ENCODE results near the gene PAQR8. TPM values are rescaled to one million over a fixed set of nuclear protein-coding genes. Genes with fewer than 3 reads are reported as not detected.

The PAQR8 gene
- total and polyA plus RNA-seq, 2 of the 13 experiments (the other 11 are each of a cell fraction or from before 2014, with no cell fraction given): 37.7 to 50.7 TPM

- peak; percentile 92 for TF ChIP-seq NFKBIZ (CRISPR knock-in tag; IDR thresholded peaks at IDR 0.05)
- no peak for TF ChIP-seq NFIB (CRISPR knock-in tag; IDR thresholded peaks at IDR 0.05; ENCODE audit: borderline replicate concordance)
- peak; percentile 82; the same call in 1 of the 2 replicates for TF ChIP-seq KDM5B (CRISPR knock-in tag; IDR thresholded peaks at IDR 0.05; ENCODE audit: borderline replicate concordance)
- TF ChIP-seq SOX13 (IDR thresholded peaks at IDR 0.05): no peak
- TF ChIP-seq SOX13 (CRISPR knock-in tag; conservative IDR thresholded peaks at IDR 0.05 in 1 of 2, IDR thresholded peaks at IDR 0.05 in 1 of 2): peak in 1 of 2 experiments; percentile 52; a peak in 2 of 4 replicates
- TF ChIP-seq TP53 (CRISPR knock-in tag; conservative IDR thresholded peaks at IDR 0.05): no peak
- TF ChIP-seq ZNF530 (CRISPR knock-in tag; IDR thresholded peaks at IDR 0.05; ENCODE audit: low read depth): no peak
- peak; percentile 85; the same call in 1 of the 2 replicates for TF ChIP-seq ZNF232 (CRISPR knock-in tag; IDR thresholded peaks at IDR 0.05; ENCODE audit: borderline replicate concordance)
- peak; percentile 77; the same call in 1 of the 2 replicates for TF ChIP-seq ZNF704 (CRISPR knock-in tag; IDR thresholded peaks at IDR 0.05; ENCODE audit: borderline replicate concordance)
- TF ChIP-seq KLF9 (CRISPR knock-in tag; IDR thresholded peaks at IDR 0.05; ENCODE audit: low read depth): peak; percentile 96; the same call in 1 of the 2 replicates
- 0 out of 2 replicates have a peak, but pooled peaks have one; percentile 59 for TF ChIP-seq NCOA1 (CRISPR knock-in tag; IDR thresholded peaks at IDR 0.05)
- peak; percentile 54; the same call in 1 of the 2 replicates for TF ChIP-seq FOXP4 (CRISPR knock-in tag; IDR thresholded peaks at IDR 0.05)
- TF ChIP-seq ZKSCAN1 (IDR thresholded peaks at IDR 0.05; ENCODE audit: low read length): no peak
- peak; percentile 86 for TF ChIP-seq KDM2A (CRISPR knock-in tag; IDR thresholded peaks at IDR 0.05; ENCODE audit: borderline replicate concordance, low read depth)
- 0 out of 2 replicates have a peak, but pooled peaks have one; percentile 50 for TF ChIP-seq ZNF33B (CRISPR knock-in tag; IDR thresholded peaks at IDR 0.05)
- TF ChIP-seq RARG (CRISPR knock-in tag; IDR thresholded peaks at IDR 0.05; ENCODE audit: low read depth): no peak; the same call in 1 of the 2 replicates
- peak; percentile 70; the same call in 1 of the 2 replicates for TF ChIP-seq TRAFD1 (CRISPR knock-in tag; IDR thresholded peaks at IDR 0.05; ENCODE audit: borderline replicate concordance)
- no peak for TF ChIP-seq ZNF362 (CRISPR knock-in tag; IDR thresholded peaks at IDR 0.05; ENCODE audit: borderline replicate concordance)
- TF ChIP-seq ZNF709 (CRISPR knock-in tag; IDR thresholded peaks at IDR 0.05): peak; percentile 52; the same call in 1 of the 2 replicates
- TF ChIP-seq RBM39 (IDR thresholded peaks at IDR 0.05; ENCODE audit: low read depth, low read length, poor library complexity, severe bottlenecking): peak; percentile 96
- no peak for TF ChIP-seq CEBPB (IDR thresholded peaks at IDR 0.05; ENCODE audit: borderline replicate concordance, low read depth, low read length)
- TF ChIP-seq HDAC2 (CRISPR knock-in tag; IDR thresholded peaks at IDR 0.05): peak; percentile 81
- TF ChIP-seq BRCA1 (CRISPR knock-in tag; IDR thresholded peaks at IDR 0.05): peak; percentile 84; the same call in 1 of the 2 replicates
Observed at GRCh38 chr6:52419809-52420667, 58.1 kb downstream of the PAQR8 start, which contains the start of gene EFHC1 (continued).
